ENCODE measurements around the gene CCDC157. TPM values are rescaled to one million over a fixed set of nuclear protein-coding genes. Genes with fewer than 3 reads are reported as not detected.

Gene CCDC157
- total and polyA plus RNA-seq, 2 of the 4 experiments (the other 2 are of a cell fraction), result 0.90 to 2.2 TPM

DNA sequence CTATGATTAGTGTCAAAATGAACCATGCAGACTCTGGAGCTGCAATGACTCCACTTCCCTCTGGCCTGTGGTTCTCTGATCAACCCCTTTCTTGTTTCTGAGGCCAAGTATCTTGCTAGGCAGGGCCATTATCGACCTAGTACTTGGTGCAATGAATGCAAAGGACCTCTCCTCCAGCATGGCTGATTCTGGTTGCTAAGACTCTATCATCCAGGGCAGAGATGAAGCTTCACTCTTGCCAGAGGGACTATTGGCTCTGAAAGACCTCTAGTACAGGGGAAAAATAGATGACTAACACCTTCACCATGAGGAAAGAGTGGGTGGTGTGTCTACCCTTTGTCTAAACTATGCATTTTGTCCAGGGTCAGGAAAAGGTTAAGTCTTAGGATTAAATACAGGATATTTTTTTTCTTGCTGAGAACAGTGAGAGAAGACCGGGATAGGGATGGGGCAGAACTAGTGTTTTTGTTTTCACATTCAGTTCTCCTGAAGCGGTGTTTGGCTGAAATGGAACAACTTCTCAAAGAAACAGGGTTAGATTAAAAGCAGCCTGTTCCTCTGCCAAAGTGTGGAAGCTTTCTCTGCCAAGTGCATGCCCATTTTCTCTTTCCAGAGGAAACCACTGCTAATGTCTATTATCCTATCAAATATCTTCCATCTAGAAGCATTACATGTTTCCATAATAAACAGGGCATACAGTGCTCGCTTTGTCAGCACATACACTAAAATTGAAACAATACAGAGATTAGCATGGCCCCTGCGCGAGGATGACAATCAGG is 63.7 kb downstream of the CCDC157 start:
- no peak overlapping the region for H2AFZ ChIP-seq (replicated peaks; ENCODE audit: low read length, poor library complexity)
- dilution Hi-C loops (cut with HindIII; ENCODE audit: low sequenced_read_pairs, unreplicated experiment) (no loop called here), intact Hi-C loops (cut with micrococcal nuclease) (no loop called here), in situ Hi-C loops (cut with MboI; ENCODE audit: low sequenced_read_pairs) (no loop called here)
- BruUV-seq (replicated peaks), result no TSS peak
- peak overlapping the region; percentile 83 for H2AK9ac ChIP-seq (replicated peaks; ENCODE audit: low read depth, low read length, poor library complexity)
- CTCF ChIA-PET, result interaction anchor here (0.6 kb wide), 1 partner anchor 64 kb away, joined by 3 read pairs; the partner anchor contains the start of genes CCDC157 and SF3A1
- H3K27me3 ChIP-seq (ENCODE audit: control insufficient read depth, insufficient read depth, low read length), result no peaks in the 10 kb centered on the region
- TF ChIP-seq, protein P1, sequence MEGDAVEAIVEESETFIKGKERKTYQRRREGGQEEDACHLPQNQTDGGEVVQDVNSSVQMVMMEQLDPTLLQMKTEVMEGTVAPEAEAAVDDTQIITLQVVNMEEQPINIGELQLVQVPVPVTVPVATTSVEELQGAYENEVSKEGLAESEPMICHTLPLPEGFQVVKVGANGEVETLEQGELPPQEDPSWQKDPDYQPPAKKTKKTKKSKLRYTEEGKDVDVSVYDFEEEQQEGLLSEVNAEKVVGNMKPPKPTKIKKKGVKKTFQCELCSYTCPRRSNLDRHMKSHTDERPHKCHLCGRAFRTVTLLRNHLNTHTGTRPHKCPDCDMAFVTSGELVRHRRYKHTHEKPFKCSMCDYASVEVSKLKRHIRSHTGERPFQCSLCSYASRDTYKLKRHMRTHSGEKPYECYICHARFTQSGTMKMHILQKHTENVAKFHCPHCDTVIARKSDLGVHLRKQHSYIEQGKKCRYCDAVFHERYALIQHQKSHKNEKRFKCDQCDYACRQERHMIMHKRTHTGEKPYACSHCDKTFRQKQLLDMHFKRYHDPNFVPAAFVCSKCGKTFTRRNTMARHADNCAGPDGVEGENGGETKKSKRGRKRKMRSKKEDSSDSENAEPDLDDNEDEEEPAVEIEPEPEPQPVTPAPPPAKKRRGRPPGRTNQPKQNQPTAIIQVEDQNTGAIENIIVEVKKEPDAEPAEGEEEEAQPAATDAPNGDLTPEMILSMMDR (conservative IDR thresholded peaks at IDR 0.05; ENCODE audit: low read depth, low read length), result no peak
- peak; percentile 50; the same call in 1 of the 2 replicates for TF ChIP-seq FOS (IDR thresholded peaks at IDR 0.05; ENCODE audit: low read depth, low read length)
- peak; percentile 1; the same call in 1 of the 2 replicates for TF ChIP-seq CEBPB (IDR thresholded peaks at IDR 0.05; ENCODE audit: low read depth, low read length)
- peaks cover 24% of the 10 kb centered on the region for H3K36me3 ChIP-seq (ENCODE audit: control insufficient read depth, insufficient read depth, low read length)
- peak overlapping the region; percentile 58; the same call in 1 of the 2 replicates for H3K18ac ChIP-seq (ENCODE audit: low read depth, low read length)
- H4K5ac ChIP-seq (ENCODE audit: low read depth, low read length), result peak overlapping the region; percentile 54; the same call in 1 of the 2 replicates
- peak overlapping the region; percentile 32; the same call in 1 of the 2 replicates for H3K56ac ChIP-seq (ENCODE audit: extremely low read depth, insufficient read depth, low read length)
- peak overlapping the region; percentile 77 for H2BK120ac ChIP-seq (ENCODE audit: low read depth, low read length)
- peak overlapping the region; percentile 87 for H3K14ac ChIP-seq (replicated peaks; ENCODE audit: low read depth, low read length)
- peak overlapping the region; percentile 90; the same call in 1 of the 2 replicates for H2BK20ac ChIP-seq (ENCODE audit: low read depth, low read length)
- ATAC-seq (ENCODE audit: low read depth) (peak; percentile 5), DNase-seq (peak; percentile 90)
- no peaks in the 10 kb centered on the region for H3K9me3 ChIP-seq (ENCODE audit: control insufficient read depth, insufficient read depth, low read length)
- POLR2A ChIA-PET (ENCODE audit: unreplicated experiment), result no interaction called here
- peaks cover 30% of the 10 kb centered on the region for H3K4me1 ChIP-seq (ENCODE audit: control insufficient read depth, insufficient read depth, low read length)
- peak overlapping the region; percentile 68; the same call in 2 of the 3 replicates for H2BK15ac ChIP-seq (ENCODE audit: low read depth, low read length)
- WGBS, 2 experiments (ENCODE audit: extremely low coverage in 2 of 2, insufficient read length in 1 of 2), result 57% methylated on average over 1 of the region's 6 CpGs; no CpG with 5 or more reads in 1 of the 2 experiments
- H2AK5ac ChIP-seq (ENCODE audit: low read depth, low read length), result peak overlapping the region; percentile 92; the same call in 1 of the 2 replicates
- H3K9ac ChIP-seq (ENCODE audit: low read depth, low read length), result peak overlapping the region; percentile 12; the same call in 1 of the 2 replicates
- H3K4ac ChIP-seq (ENCODE audit: low read depth, low read length), result peak overlapping the region; percentile 78
- peak overlapping the region; percentile 95 for H2BK5ac ChIP-seq (ENCODE audit: low read depth, low read length, poor library complexity, severe bottlenecking)
- H3K27ac ChIP-seq (ENCODE audit: insufficient read depth, low read length), result peak overlapping the region; percentile 74
- peak overlapping the region; percentile 65; the same call in 1 of the 2 replicates for H3K23ac ChIP-seq (ENCODE audit: low read depth, low read length)
- peak overlapping the region; percentile 81 for H3K4me2 ChIP-seq (ENCODE audit: low read depth, low read length)
- no peak overlapping the region for H3K4me3 ChIP-seq (ENCODE audit: insufficient read depth, low read depth, low read length)
- H3K79me1 ChIP-seq (ENCODE audit: low read depth in 1 of 2, low read length in 2 of 2), result peaks cover 17 to 57% of the 10 kb centered on the region in 2 experiments
- peak overlapping the region; percentile 84 for H4K91ac ChIP-seq (ENCODE audit: insufficient read depth, low read depth, low read length)
- peaks cover 23% of the 10 kb centered on the region for H3K9me1 ChIP-seq (ENCODE audit: insufficient read depth, low read length)
- H4K20me1 ChIP-seq (ENCODE audit: insufficient read depth, low read length), result no peaks in the 10 kb centered on the region
- H4K8ac ChIP-seq (ENCODE audit: low read depth in 2 of 2, low read length in 2 of 2), result peak overlapping the region; percentile 82 to 90

Data from IMR-90 (cell line).